Daoy (cell line): Measurements from ENCODE around the gene ANKRD65. TPM values are rescaled to one million over a fixed set of nuclear protein-coding genes. Genes with fewer than 3 reads are reported as not detected.
"Not testable (repeated sequence)": the region's sequence is repeated elsewhere in the genome, so short reads cannot be mapped to it uniquely, and the experiment has no call there.

Experiments used
- DNase-seq: peaks from one replicate; pipeline ENCODE4 v3.0.0-alpha.2; 2015; ENCODE audit warnings: low read depth
- total RNA-seq: library from RNA; depleted of rRNA; stranded (reverse); fragments of >200 nt; shearing (Covaris generic); gene quantifications from 2 replicates; pipeline ENCODE4 v1.2.3, GENCODE V29; 2014; rRNA removed

Gene ANKRD65
- total RNA-seq, 1 experiment from 2014 or later, result not detected

GRCh38 chr1:1371746-1372711 lies 49.0 kb downstream of the ANKRD65 start:
- peak; percentile 68 for DNase-seq

GRCh38 chr1:1371364-1371745 lies 49.7 kb downstream of the ANKRD65 start:
- peak; percentile 66 for DNase-seq

- no peak for DNase-seq
These were observed 50.2 kb downstream of the ANKRD65 start for GRCh38 chr1:1370771-1371300.

GRCh38 chr1:1370094-1370493 lies 51.0 kb downstream of the ANKRD65 start:
- DNase-seq, result not testable (repeated sequence)

Other genes starting within 250 kb of the ANKRD65 start
- not detected in 2 replicates for gene TTLL10, start 247.4 kb downstream of the ANKRD65 start, total RNA-seq
- gene TNFRSF18, start 214.7 kb downstream of the ANKRD65 start, total RNA-seq, result 0.89 and 1.9 TPM in 2 replicates
- not detected in 2 replicates for gene TNFRSF4, start 207.1 kb downstream of the ANKRD65 start, total RNA-seq
- 84.4 and 91.8 TPM in 2 replicates for gene SDF4, start 189.3 kb downstream of the ANKRD65 start, total RNA-seq
- gene B3GALT6, start 189.0 kb downstream of the ANKRD65 start, total RNA-seq, result 44.5 and 49.1 TPM in 2 replicates
- 0.36 TPM in 1 of 2 replicates, not detected in the other for gene C1QTNF12, start 174.6 kb downstream of the ANKRD65 start, total RNA-seq
- gene UBE2J2, start 147.4 kb downstream of the ANKRD65 start, total RNA-seq, result 82.1 and 87.3 TPM in 2 replicates
- gene SCNN1D, start 140.8 kb downstream of the ANKRD65 start, total RNA-seq, result 0.71 and 0.86 TPM in 2 replicates
- gene ACAP3, start 113.3 kb downstream of the ANKRD65 start, total RNA-seq, result 17.5 and 19.3 TPM in 2 replicates
- 18.8 and 39.8 TPM in 2 replicates for gene PUSL1, start 112.7 kb downstream of the ANKRD65 start, total RNA-seq
- gene INTS11, start 96.6 kb downstream of the ANKRD65 start, total RNA-seq, result 76.5 and 95.7 TPM in 2 replicates
- 7.0 and 12.9 TPM in 2 replicates for gene CPTP, start 96.5 kb downstream of the ANKRD65 start, total RNA-seq
- under 0.01 TPM in 1 of 2 replicates, not detected in the other for gene TAS1R3, start 90.0 kb downstream of the ANKRD65 start, total RNA-seq
- 44.4 and 65.5 TPM in 2 replicates for gene DVL1, start 71.9 kb downstream of the ANKRD65 start, total RNA-seq
- gene MXRA8, start 62.7 kb downstream of the ANKRD65 start, total RNA-seq, result 0.23 TPM in 1 of 2 replicates, not detected in the other
- 267 and 308 TPM in 2 replicates for gene AURKAIP1, start 46.1 kb downstream of the ANKRD65 start, total RNA-seq
- gene CCNL2, start 21.9 kb downstream of the ANKRD65 start, total RNA-seq, result 58.8 and 81.7 TPM in 2 replicates
- 303 and 385 TPM in 2 replicates for gene MRPL20, start 14.0 kb downstream of the ANKRD65 start, total RNA-seq
- gene VWA1, start 14.4 kb upstream of the ANKRD65 start, total RNA-seq, result 2.2 and 5.7 TPM in 2 replicates
- gene ATAD3C, start 28.4 kb upstream of the ANKRD65 start, total RNA-seq, result 0.06 and 0.29 TPM in 2 replicates
- 46.8 and 47.5 TPM in 2 replicates for gene ATAD3B, start 50.5 kb upstream of the ANKRD65 start, total RNA-seq
- gene ATAD3A, start 90.9 kb upstream of the ANKRD65 start, total RNA-seq, result 85.1 and 85.4 TPM in 2 replicates
- 0.11 TPM in 1 of 2 replicates, not detected in the other for gene TMEM240, start 119.3 kb upstream of the ANKRD65 start, total RNA-seq
- gene SSU72, start 153.6 kb upstream of the ANKRD65 start, total RNA-seq, result 67.3 and 71.3 TPM in 2 replicates
- gene FNDC10, start 178.9 kb upstream of the ANKRD65 start, total RNA-seq, result 1.8 TPM in 1 of 2 replicates, not detected in the other
- gene MIB2, start 194.2 kb upstream of the ANKRD65 start, total RNA-seq, result 31.3 and 38.3 TPM in 2 replicates
- 0.17 TPM in 1 of 2 replicates, not detected in the other for gene MMP23B, start 210.9 kb upstream of the ANKRD65 start, total RNA-seq
- gene CDK11B, start 237.7 kb upstream of the ANKRD65 start, total RNA-seq, result 9.9 and 17.0 TPM in 2 replicates